ENCODE results near the gene SLC4A3. TPM values are rescaled to one million over a fixed set of nuclear protein-coding genes. Genes with fewer than 3 reads are reported as not detected.

The SLC4A3 gene
- polyA plus RNA-seq, 1 experiment, result 12.1 TPM

- CTCF ChIA-PET, result interaction anchor here (1.2 to 2.8 kb wide), 5 partner anchors 12 to 31 kb away, joined by 3 to 11 read pairs (median 4); no protein-coding TSS in a partner anchor
- no peaks in the 10 kb centered on the region; the same call in 1 of the 2 replicates for H3K27me3 ChIP-seq (ENCODE audit: control insufficient read depth, insufficient read depth, low read length)
- H3K36me3 ChIP-seq (ENCODE audit: control insufficient read depth, insufficient read depth, low read length), result no peaks in the 10 kb centered on the region
- DNase-seq (ENCODE audit: low read depth), result no peak
- no peak overlapping the region for H3K4me3 ChIP-seq (ENCODE audit: low read depth, low read length)
- POLR2A ChIA-PET, result interaction anchor here (0.6 kb wide), 1 partner anchor 45 kb away, joined by 4 read pairs; no protein-coding TSS in a partner anchor
- no peak for TF ChIP-seq CTCF (IDR thresholded peaks at IDR 0.05; ENCODE audit: insufficient read depth, low read depth, low read length)
These were observed 30.9 kb downstream of the SLC4A3 start for GRCh38 chr2:219658196-219658846.

- CTCF ChIA-PET, result interaction anchor here (1.2 to 2.8 kb wide), 5 partner anchors 11 to 31 kb away, joined by 3 to 11 read pairs (median 4); no protein-coding TSS in a partner anchor
- Histone ChIP-seq H3K27me3 (ENCODE audit: control insufficient read depth, insufficient read depth, low read length) (no peaks in the 10 kb centered on the region; the same call in 1 of the 2 replicates), H3K4me3 (ENCODE audit: low read depth, low read length) (no peak overlapping the region), H3K36me3 (ENCODE audit: control insufficient read depth, insufficient read depth, low read length) (no peaks in the 10 kb centered on the region)
- no peak for DNase-seq (ENCODE audit: low read depth)
- POLR2A ChIA-PET, result no interaction called here
- no peak for TF ChIP-seq CTCF (IDR thresholded peaks at IDR 0.05; ENCODE audit: insufficient read depth, low read depth, low read length)
These were observed 31.4 kb downstream of the SLC4A3 start for GRCh38 chr2:219658874-219659273.

- H3K4me3 ChIP-seq (ENCODE audit: low read depth, low read length), result no peak overlapping the region
- ChIA-PET POLR2A (no interaction called here), CTCF (interaction anchor here (0.6 to 1.3 kb wide), 5 partner anchors 13 to 119 kb away, joined by 3 to 4 read pairs (median 3); no protein-coding TSS in a partner anchor)
- TF ChIP-seq CTCF (IDR thresholded peaks at IDR 0.05; ENCODE audit: insufficient read depth, low read depth, low read length), result no peak
- DNase-seq (ENCODE audit: low read depth), result no peak
- no peaks in the 10 kb centered on the region; the same call in 1 of the 2 replicates for H3K27me3 ChIP-seq (ENCODE audit: control insufficient read depth, insufficient read depth, low read length)
- no peaks in the 10 kb centered on the region for H3K36me3 ChIP-seq (ENCODE audit: control insufficient read depth, insufficient read depth, low read length)
These were observed 33.9 kb downstream of the SLC4A3 start for GRCh38 chr2:219661197-219661954.

- POLR2A ChIA-PET, result no interaction called here
- no peak for DNase-seq (ENCODE audit: low read depth)
- Histone ChIP-seq H3K4me3 (ENCODE audit: low read depth, low read length) (no peak overlapping the region), H3K36me3 (ENCODE audit: control insufficient read depth, insufficient read depth, low read length) (no peaks in the 10 kb centered on the region), H3K27me3 (ENCODE audit: control insufficient read depth, insufficient read depth, low read length) (no peaks in the 10 kb centered on the region; the same call in 1 of the 2 replicates)
- no peak for TF ChIP-seq CTCF (IDR thresholded peaks at IDR 0.05; ENCODE audit: insufficient read depth, low read depth, low read length)
- CTCF ChIA-PET, result interaction anchor here (0.6 to 1.3 kb wide), 5 partner anchors 13 to 102 kb away, joined by 3 to 4 read pairs (median 3); no protein-coding TSS in a partner anchor
These were observed 34.5 kb downstream of the SLC4A3 start for GRCh38 chr2:219661955-219662395.

GRCh38 chr2:219662566-219662965 lies 35.1 kb downstream of the SLC4A3 start:
- TF ChIP-seq CTCF (IDR thresholded peaks at IDR 0.05; ENCODE audit: insufficient read depth, low read depth, low read length), result no peak
- ChIA-PET CTCF (interaction anchor here (1.0 kb wide), 1 partner anchor 27 kb away, joined by 3 read pairs; no protein-coding TSS in a partner anchor), POLR2A (no interaction called here)
- no peaks in the 10 kb centered on the region; the same call in 1 of the 2 replicates for H3K27me3 ChIP-seq (ENCODE audit: control insufficient read depth, insufficient read depth, low read length)
- H3K4me3 ChIP-seq (ENCODE audit: low read depth, low read length), result no peak overlapping the region
- H3K36me3 ChIP-seq (ENCODE audit: control insufficient read depth, insufficient read depth, low read length), result no peaks in the 10 kb centered on the region
- no peak for DNase-seq (ENCODE audit: low read depth)

Measured in BJ (cell line).